Cortex of kidney (tissue), 1 donor: ENCODE measurements around the gene PUS1.

ENCODE experiments used
- DNase-seq: peaks from one replicate; lab custom pipeline; 2025; lab: John Stamatoyannopoulos, UW

PUS1 gene

DNA sequence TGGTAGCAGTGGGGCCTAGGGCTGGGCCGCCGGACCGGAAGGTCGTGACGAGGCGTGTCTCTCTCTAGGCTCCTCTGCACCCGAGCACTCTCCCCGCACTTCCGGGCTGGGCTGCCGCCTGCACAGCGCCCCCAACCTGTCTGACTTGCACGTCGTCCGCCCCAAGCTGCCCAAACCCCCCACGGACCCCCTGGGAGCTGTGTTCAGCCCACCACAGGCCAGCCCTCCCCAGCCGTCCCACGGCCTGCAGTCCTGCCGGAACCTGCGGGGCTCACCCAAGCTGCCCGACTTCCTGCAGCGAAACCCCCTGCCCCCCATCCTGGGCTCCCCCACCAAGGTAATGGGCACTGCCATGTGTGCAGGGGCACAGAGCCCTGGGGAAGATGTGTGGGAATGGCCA lies 13.3 kb upstream of the PUS1 start:
- DNase-seq, result no peak

DNA sequence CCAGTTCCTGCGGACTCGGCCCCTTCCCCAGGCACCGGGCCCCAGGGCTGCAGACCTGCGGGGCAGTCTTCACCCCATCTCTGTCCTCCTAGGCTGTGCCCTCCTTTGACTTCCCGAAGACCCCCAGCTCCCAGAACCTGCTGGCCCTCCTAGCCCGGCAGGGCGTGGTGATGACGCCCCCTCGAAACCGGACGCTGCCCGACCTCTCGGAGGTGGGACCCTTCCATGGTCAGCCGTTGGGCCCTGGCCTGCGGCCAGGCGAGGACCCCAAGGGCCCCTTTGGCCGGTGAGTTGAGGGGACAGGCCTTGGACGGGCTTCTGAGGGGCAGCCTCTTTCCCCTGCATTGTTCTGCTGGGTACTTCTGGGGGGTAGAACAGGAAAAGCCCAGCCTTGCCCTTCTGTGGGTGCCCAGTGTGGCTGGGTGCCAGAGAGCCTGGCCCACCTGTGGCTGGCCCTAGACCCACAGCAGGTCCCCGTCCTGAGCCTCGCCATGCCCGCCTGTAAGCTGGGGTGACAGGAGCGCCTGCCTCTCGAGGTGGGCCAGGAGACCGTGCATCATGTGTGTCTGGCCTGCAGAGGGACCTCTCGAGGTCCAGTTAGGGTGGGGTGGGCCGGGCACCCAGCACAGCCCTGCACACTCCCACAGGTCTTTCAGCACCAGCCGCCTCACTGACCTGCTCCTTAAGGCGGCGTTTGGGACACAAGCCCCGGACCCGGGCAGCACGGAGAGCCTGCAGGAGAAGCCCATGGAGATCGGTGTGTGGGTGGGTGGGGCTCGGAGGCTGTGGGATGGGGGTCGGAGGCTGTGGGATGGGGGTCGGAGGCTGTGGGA lies 12.6 kb upstream of the PUS1 start:
- DNase-seq, result no peak

DNA sequence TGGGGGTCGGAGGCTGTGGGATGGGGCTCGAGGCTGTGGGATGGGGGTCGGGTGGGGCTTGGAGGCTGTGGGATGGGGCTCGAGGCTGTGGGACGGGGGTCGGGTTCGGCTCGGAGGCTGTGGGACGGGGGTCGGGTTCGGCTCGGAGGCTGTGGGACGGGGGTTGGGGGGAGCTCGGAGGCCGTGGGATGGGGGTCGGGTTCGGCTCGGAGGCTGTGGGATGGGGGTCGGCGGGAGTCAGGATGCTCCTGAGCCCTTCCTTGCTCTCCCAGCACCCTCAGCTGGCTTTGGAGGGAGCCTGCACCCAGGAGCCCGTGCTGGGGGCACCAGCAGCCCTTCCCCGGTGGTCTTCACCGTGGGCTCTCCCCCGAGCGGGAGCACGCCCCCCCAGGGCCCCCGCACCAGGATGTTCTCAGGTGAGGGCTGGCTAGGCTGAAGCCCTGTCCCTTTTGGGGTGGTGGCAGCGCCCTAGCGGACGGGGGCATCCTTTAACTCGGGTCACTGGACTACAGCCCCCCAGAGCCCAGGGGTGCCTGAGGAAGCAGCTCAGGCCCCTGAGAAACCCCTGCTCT lies 11.9 kb upstream of the PUS1 start:
- DNase-seq, result no peak

DNA sequence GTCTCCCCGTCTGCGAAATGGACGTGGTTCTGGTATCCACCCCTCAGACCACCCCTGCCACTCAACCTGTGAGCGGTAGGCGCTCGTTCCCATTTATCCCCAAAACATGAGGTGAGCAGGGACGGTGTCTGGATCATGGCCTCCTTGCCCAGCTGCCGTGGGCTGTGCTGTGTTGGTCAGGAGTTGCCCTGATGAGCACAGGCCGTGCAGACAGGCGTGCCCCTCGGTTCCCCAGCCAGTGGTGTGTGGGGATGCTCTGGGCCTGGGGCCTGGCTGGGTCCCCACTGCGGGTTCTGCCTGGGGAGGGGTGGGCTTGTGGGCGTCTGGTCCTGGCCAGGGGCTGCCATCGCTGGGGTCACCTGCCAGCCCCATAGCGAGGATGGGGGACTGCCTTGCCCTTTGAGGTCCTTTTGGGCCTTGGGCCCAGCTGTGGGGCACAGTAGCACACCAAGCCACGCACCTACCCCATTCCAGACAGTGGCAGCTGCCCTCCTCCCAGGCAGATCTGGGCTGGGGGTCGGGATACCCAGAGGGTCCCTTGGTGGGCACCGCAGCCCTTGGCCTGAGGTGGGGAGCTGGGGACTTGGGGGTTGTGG lies 11.3 kb upstream of the PUS1 start:
- DNase-seq, result no peak

DNA sequence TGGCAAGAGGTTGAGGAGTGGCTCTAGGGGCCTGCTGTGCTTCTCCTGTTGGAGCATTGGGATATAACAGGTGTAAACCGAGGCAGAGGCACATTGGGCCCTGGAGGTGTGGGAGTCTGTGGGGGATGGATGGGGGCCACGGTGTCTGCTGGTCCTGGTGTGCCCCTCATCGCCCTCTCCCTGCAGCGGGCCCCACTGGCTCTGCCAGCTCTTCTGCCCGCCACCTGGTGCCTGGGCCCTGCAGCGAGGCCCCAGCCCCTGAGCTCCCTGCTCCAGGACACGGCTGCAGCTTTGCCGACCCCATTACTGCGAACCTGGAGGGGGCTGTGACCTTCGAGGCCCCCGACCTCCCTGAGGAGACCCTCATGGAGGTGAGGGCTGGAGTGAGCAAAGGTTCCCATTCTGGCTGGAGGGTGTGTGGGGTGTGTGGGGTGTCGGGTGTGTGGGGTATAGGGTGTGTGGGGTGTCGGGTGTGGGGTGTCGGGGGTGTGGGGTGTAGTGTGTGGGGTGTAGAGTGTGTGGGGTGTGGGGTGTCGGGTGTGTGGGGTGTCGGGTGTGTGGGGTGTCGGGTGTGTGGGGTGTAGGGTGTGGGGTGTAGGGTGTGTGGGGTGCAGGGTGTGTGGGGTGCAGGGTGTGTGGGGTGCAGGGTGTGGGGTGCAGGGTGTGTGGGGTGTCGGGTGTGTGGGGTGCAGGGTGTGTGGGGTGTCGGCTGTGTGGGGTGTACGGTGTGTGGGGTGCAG lies 10.6 kb upstream of the PUS1 start:
- no peak for DNase-seq

DNA sequence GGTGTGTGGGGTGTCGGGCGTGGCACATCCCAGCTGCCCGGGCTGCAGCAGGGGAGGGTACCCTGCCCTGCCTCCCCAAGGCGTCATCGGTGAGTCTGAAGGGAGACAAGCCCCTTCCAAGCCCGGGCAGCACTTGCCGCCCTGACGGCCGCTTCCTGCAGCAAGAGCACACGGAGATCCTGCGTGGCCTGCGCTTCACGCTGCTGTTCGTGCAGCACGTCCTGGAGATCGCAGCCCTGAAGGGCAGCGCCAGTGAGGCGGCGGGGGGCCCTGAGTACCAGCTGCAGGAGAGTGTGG lies 10.1 kb upstream of the PUS1 start:
- no peak for DNase-seq

DNA sequence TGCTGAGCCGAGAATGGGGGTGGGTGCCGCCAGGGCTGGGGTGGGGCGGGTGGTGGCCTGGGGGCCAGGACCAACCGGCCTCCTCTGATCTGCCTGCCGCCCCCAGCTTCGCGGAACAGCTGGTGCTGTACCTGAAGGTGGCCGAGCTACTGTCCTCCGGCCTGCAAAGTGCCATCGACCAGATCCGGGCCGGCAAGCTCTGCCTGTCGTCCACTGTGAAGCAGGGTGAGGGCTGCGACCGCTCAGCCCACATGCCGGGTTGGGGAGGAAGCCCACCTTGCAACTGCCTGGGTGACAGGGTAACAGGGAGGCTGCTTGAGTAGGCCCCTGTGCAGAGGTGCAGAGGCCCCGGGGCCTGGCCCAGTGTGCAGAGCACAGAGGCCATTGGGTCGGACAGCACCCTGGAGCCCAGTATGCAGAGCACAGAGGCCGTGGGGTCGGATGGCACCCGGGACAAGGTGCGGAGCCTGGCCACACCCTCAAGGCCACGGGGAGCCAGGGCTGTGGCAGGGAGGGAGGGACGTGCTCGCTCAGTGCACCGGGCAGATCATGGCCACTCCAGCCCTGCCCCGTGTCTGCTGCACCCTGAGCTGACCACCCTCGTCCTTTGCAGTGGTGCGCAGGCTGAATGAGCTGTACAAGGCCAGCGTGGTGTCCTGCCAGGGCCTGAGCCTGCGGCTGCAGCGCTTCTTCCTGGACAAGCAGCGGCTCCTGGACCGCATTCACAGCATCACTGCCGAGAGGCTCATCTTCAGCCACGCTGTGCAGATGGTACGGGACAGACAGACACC lies 9.5 kb upstream of the PUS1 start:
- DNase-seq, result no peak

DNA sequence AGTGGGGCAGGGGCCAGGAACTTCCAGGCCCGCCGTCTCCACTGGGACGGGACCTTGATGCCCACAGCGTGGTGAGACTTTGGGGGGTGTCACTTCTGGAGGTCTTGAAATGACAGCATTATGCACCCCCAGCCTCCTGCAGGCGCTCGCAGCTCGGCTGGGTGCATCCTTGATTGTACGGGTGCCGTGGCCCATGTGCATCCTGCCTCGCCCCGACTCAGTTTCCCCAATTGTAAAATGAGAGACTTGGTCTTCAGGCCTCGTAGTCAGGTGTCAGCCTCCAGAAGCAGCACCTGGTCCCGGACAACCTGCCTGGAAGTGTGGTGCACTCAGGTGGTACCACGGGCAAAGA lies 8.9 kb upstream of the PUS1 start:
- DNase-seq, result no peak

DNA sequence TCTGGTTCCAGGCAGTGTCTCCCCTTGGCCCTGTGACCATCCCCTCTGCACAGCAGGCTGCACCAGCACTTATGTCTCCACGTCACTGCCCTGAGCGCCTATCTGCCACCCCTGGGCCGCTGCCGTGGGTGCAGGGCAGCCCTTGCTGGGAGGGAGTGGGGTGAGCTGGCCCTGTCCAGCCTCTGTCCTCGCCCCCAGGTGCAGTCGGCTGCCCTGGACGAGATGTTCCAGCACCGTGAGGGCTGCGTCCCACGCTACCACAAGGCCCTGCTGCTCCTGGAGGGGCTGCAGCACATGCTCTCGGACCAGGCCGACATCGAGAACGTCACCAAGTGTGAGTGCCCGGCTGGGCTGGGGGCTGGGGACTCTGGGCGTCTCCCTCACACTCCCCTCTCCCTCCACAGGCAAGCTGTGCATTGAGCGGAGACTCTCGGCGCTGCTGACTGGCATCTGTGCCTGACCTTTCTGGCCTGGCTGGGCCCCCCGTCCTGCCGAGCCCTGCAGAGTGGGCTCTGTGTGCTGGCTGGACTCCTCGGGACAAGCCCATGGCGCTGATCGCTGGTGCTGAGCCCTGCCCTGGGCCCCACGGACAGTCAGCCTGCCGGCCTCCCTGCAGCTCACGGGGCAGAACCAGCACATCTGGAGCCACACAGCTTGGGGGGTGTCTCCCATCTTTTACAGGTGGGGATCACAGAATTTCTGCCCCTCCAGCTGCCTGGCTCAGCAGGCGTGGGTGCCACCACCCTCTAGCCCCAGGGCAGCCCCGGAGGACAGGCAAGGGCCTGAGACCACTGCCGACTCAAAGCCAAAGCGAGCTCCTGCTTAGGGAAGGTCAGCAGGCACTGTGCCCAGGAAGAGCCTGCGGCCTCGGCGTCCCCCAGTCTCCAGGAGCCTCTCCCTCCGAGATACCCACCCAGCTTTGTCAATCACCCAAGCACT lies 7.9 kb upstream of the PUS1 start:
- no peak for DNase-seq

DNA sequence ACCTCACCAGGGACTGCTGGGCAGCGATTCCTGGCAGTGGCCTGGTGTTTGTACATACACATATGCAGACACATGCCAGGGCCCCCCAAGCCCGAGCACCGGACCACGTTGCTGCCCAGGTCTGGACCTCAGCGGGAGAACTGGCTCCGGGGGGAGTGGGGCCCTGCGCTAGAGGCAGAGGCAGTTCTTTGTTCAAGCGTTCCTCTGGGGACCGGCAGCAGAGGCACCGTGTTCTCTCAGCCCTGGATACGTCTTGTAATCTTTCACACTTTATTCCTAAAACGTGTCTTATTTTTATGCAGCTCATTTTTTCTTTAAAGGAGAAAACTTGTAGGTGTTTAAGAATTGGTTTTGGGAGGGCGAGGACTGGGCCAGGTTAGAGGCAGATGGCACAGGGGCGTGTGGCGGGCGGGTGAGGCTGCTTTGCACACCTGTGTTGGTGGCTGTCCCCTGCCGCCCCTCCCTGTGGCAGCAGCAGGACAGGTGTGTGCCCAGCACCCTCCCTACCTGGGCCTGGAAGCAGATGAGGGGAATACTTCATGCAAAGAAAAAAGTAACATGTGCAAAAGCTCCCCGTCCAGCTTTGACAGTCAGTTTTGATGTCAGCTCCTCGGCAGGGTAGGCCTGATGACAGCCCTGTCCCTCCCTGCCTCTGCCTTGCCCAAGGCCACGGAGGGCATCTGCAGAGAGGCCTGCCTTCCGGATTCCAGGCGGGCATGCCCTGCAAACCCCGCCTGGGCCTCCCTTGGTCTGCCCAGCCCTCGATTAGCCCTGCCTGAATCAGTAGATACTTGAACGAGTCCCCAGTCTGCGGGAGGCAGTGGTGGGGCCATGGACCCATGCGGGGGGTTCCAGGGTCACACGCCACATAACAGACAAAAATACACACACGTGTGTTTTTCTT lies 7.0 kb upstream of the PUS1 start:
- DNase-seq, result no peak

DNA sequence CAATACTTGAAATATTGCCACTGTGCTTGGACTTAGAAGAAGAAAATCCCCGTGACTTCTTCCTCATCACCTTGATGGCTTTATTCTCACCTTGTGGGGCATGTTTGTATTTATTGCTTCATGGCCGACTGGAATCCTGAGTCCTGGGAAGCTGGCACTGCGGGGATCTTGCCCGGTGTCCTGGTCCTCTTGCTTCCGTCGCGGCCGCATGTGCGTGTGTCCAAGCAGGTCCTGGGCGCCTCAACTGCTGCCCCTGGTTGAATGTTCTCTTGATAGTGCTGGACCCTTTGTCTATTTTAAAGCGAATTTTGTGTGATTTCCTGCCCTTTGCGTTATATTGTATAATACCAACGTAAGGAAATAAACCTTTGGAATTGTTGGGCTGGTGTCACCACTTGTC lies 6.3 kb upstream of the PUS1 start:
- no peak for DNase-seq

DNA sequence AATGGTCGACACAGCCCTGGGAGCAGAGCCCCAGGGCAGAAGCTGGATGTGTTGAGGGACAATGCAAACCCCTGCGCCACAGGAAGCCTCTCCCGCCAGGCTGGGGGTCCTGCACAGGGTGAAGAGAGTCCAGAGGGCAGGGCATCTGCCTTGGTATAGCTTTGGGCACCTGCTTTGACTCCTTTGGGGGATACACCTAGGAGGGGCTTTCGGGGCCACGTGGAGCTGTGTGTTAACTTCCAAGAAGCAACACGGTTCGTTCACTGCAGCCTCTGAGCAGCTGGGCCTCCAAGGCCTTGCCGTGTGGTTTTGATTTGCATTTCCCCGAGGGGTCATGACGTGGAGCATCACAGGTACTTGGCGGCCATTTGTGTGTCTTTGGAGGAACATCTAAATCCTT lies 5.8 kb upstream of the PUS1 start:
- DNase-seq, result no peak

DNA sequence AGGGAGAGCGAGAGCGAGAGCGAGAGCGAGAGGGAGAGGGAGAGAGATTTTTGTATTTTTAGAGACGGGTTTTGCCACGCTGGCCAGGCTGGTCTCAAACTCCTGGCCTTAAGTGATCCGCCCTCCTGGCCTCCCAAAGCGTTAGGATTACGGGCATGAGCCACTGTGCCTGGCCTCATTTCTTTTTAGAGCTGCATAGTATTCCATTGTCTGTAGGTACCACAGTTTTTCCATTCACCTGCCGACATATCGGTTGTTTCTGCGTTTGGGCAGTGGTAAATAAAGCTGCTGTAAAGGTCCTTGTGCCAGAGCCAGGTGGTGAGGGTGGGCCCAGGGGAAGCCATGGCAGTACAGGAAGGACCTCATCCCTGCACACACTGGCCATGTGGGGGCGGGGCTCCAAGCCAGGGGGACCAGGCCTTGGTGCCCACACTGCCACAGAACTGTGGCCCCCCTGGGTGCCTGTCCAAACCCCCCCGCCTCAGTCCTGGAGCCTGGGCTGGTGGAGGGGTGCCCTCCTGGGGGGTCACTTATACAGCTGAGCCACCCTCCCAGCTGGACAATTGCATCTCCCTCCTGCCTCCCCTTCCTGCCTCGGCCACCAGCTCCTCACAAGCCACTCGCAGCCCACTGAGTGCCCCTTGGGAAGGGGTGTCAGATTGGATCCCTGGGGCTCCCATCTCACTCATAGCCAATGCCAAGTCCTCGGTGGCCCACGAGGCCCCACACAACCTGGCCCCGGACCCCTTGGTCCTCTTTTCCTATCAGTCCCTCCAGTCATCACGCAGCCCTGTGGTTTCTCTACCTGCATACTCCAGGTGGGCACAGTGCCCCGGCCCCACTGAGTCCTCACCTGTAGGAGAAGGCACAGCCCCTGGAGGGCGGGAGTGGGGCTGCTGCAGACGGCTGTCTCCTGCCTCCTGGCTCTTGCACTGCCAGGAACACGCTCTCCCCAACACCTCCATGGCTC lies 1.7 kb upstream of the PUS1 start:
- no peak for DNase-seq

DNA sequence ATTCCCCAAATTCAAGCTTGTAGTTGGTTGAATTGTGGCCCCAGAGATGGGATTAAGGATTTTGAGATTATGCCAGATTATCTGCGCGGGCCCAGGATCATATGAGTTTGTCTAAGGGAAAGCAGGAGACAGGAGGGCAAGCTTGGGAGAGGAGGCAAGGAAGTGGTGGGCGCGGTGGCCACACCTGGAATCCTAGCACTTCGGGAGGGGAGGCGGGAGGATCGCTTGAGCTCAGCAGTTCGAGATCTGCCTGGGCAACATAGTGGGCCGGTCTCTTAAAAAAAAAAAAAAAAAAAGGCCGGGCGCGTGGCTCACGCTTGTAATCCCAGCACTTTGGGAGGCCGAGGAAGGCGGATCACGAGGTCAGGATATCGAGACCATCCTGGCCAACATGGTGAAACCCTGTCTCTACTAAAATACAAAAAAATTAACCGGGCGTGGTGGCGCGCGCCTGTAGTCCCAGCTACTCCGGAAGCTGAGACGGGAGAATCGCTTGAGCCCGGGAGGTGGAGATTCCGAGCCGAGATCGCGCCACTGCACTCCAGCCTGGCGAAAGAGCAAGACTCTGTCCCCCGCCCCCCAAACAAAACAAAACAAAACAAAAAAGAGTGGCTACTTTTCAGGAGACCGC lies 881 bp upstream of the PUS1 start:
- DNase-seq, result no peak

DNA sequence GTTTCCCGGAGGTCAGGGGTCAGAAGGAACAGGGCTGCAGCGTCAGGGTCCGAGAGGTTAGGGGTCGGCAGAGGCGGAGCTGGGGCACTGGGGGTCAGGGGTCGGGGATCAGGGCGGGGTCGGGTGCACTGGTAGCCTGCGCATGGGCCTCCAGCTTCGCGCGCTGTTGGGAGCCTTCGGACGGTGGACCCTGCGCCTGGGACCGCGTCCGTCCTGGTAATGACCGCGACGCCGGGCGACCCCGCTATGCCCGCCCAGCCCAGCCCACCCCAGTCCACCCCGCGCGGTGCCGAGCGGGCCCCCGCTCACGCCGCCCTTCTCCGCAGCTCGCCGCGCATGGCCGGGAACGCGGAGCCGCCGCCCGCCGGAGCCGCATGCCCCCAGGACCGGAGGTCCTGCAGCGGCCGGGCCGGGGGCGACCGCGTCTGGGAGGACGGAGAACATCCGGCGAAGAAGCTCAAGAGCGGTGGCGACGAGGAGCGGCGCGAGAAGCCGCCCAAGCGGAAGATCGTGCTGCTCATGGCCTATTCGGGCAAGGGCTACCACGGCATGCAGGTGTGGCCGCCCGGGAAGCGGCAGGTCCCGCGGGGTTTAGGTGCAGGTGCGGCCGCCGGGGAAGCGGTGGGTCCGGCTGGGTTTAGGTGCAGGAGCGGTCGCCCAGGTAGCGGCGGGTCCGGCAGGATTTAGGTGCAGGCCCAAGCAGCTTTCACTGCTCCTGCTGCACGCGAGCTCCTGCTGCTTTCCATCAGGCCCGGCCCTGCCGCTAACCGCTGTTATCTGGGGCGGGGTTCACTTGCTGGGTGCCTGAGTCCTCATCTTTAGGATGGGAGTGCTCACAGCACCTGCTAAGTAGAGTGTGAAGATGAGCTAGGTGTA lies 743 bp downstream of the PUS1 start:
- DNase-seq, result no peak

DNA sequence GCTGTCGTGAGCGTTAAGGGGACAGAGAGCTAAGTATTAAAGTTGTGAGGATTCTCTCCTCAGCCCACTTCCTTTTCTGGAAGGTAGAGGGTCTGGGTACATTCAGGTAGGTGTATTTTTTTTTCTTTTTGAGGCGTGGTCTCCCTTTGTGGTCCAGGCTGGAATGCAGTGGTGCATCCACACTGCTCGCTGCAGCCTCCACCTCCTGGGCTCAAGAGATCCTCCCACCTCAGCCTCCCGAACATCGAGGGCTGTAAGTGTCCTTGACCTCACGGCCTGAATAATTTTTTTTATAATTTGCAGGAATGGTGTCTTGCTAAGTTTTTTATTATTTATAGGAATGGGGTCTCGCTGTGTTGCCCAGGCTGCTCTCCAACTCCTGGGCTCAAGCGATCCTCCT lies 1.4 kb downstream of the PUS1 start:
- no peak for DNase-seq

DNA sequence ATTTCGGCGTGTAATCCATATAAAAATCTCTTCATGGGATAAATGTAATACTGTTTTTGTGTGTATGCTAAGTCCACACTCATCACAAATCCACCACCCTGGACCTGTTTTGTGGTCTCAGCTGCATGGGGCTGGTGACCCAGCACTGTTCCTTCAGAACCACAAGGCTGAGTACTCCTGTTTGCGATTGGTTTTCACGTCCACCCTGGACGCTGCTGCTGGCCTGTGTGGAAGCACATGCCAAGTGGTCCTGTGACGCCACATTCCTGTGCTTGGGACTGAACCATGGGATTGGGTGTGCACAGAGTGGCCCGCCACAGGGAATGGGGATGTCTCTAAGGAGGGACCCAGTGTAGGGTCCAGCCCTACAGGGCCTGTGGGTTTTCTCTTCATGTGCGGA lies 4.3 kb downstream of the PUS1 start:
- DNase-seq, result no peak

DNA sequence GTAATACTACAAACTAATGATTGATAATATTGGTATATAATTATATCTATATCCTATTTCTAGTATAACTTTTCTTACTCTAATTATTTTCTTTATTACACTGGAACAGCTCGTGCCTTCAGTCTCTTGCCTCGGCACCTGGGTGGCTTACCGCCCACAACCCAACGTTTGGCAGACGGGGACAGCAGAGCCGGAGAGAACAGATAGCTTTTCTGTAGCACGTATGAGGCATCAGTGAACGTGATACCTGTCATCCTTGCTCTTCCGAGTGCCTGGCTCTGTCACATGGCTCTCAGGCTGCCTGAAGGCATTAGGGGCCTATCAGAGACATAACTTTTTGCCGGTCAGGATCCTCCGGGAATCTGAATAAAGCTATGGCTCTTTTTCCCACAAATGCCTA lies 5.5 kb downstream of the PUS1 start:
- no peak for DNase-seq
